A549 treated with CpdA at 1 μM for 4 hours (cell line): ENCODE results near the gene PTGS1. TPM values are rescaled to one million over a fixed set of nuclear protein-coding genes. Genes with fewer than 3 reads are reported as not detected.

ENCODE experiments used
- total RNA-seq: library from RNA; stranded (reverse); fragments of 200-300 nt; extraction: Qiagen RNA extraction; gene quantifications from 5 replicates; pipeline ENCODE4 v1.2.3, GENCODE V29; 2022; ENCODE audit warnings: low read depth

The PTGS1 gene
- 0.82 to 1.5 TPM (median 1.2 TPM) in 5 replicates for total RNA-seq

DNA sequence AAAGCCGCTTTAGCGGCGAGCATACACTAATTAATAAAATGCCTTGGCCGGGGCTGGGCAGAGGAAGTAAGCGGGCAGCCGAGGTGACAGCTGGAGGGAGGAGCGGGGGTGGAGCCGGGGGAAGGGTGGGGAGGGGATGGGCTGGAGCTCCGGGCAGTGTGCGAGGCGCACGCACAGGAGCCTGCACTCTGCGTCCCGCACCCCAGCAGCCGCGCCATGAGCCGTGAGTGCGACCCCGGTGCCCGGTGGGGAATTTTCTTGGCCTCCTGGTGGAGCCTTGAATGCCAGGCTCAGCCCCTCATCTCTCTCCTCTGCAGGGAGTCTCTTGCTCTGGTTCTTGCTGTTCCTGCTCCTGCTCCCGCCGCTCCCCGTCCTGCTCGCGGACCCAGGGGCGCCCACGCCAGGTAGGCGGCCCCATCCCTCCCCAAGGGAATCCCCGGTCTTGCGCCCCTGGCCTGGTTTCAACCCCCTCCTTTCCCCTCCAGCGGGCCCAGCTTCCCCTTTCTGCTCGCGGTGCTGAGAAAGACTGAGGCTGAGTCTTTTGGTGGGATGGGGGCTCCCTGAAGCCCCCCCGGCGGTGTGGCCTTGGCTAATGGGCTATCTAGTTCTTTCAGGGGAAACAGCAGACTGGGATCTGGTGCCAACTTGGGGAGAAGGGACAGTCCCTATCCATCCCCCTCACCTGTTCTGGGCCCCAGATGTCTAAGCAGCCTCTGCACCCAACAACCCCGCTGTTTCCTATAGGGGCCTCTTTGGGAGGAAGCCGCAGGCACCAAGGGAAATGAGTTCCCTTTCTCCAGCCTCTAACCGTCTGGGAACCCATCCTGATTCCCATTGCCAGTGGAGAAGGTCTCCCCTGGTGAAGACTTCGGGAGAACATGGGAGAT is at the start of gene PTGS1:
Gene PTGS1, plus strand, starts transcription at position 156 of the 887 bp plus-strand sequence. Its CDS starts 61 bp downstream, at position 217.

Other genes starting within 250 kb of the PTGS1 start
- gene NDUFA8, start 211.2 kb upstream of the PTGS1 start, total RNA-seq = 89.3 to 113 TPM (median 106 TPM) in 5 replicates
- gene MORN5, start 211.1 kb upstream of the PTGS1 start, total RNA-seq = 0.44 TPM in 1 of 5 replicates, not detected in the others
- 0.22 to 0.45 TPM (median 0.27 TPM) in 5 replicates for gene LHX6, start 142.1 kb upstream of the PTGS1 start, total RNA-seq
- gene RBM18, start 106.2 kb upstream of the PTGS1 start, total RNA-seq = 13.8 to 23.7 TPM (median 21.4 TPM) in 5 replicates
- gene MRRF, start 106.1 kb upstream of the PTGS1 start, total RNA-seq = 66.9 to 76.9 TPM (median 71.2 TPM) in 5 replicates
- gene OR1J1, start 106.9 kb downstream of the PTGS1 start, total RNA-seq = not detected in 5 replicates
- 0.06 to 0.15 TPM in 2 of 5 replicates, not detected in the others for gene OR1J2, start 139.8 kb downstream of the PTGS1 start, total RNA-seq
- gene OR1J4, start 148.1 kb downstream of the PTGS1 start, total RNA-seq = 0.13 to 0.24 TPM in 2 of 5 replicates, not detected in the others
- gene OR1N1, start 156.3 kb downstream of the PTGS1 start, total RNA-seq = not detected in 5 replicates
- gene OR1N2, start 182.1 kb downstream of the PTGS1 start, total RNA-seq = not detected in 5 replicates
- gene OR1L8, start 212.4 kb downstream of the PTGS1 start, total RNA-seq = not detected in 5 replicates
- gene OR1Q1, start 243.7 kb downstream of the PTGS1 start, total RNA-seq = 0.06 TPM in 1 of 5 replicates, not detected in the others